ENCODE results near the gene MRFAP1L1. TPM values are rescaled to one million over a fixed set of nuclear protein-coding genes. Genes with fewer than 3 reads are reported as not detected.
"Not testable (repeated sequence)": the region's sequence is repeated elsewhere in the genome, so short reads cannot be mapped to it uniquely, and the experiment has no call there.

Gene MRFAP1L1
- total RNA-seq, 1 experiment from 2014 or later, result 41.6 TPM

GRCh38 chr4:6734165-6734786 is 24.6 kb upstream of the MRFAP1L1 start:
- DNase-seq (ENCODE audit: low spot score), result no peak

GRCh38 chr4:6733358-6734164 is 23.9 kb upstream of the MRFAP1L1 start:
- no peak for DNase-seq (ENCODE audit: low spot score)

- DNase-seq (ENCODE audit: low spot score), result peak; percentile 68
Measured at GRCh38 chr4:6732441-6733357, 23.0 kb upstream of the MRFAP1L1 start.

GRCh38 chr4:6731780-6732179 is 22.1 kb upstream of the MRFAP1L1 start:
- DNase-seq (ENCODE audit: low spot score), result no peak

GRCh38 chr4:6731318-6731675 is 21.6 kb upstream of the MRFAP1L1 start:
- DNase-seq (ENCODE audit: low spot score), result no peak

GRCh38 chr4:6730603-6731317 is 21.1 kb upstream of the MRFAP1L1 start:
- DNase-seq (ENCODE audit: low spot score), result no peak

- no peak for DNase-seq (ENCODE audit: low spot score)
Measured at GRCh38 chr4:6728320-6729029, 18.8 kb upstream of the MRFAP1L1 start.

- DNase-seq (ENCODE audit: low spot score), result no peak
Measured at GRCh38 chr4:6727943-6728250, 18.2 kb upstream of the MRFAP1L1 start.

GRCh38 chr4:6727081-6727942 is 17.6 kb upstream of the MRFAP1L1 start:
- DNase-seq (ENCODE audit: low spot score), result no peak

GRCh38 chr4:6725427-6725961 is 15.8 kb upstream of the MRFAP1L1 start:
- not testable (repeated sequence) for DNase-seq (ENCODE audit: low spot score)

GRCh38 chr4:6724421-6725111 is 14.9 kb upstream of the MRFAP1L1 start:
- no peak for DNase-seq (ENCODE audit: low spot score)

- no peak for DNase-seq (ENCODE audit: low spot score)
Measured at GRCh38 chr4:6723851-6724250, 14.2 kb upstream of the MRFAP1L1 start.

- DNase-seq (ENCODE audit: low spot score), result no peak
Measured at GRCh38 chr4:6722891-6723290, 13.2 kb upstream of the MRFAP1L1 start.

- no peak for DNase-seq (ENCODE audit: low spot score)
Measured at GRCh38 chr4:6721121-6721520, 11.5 kb upstream of the MRFAP1L1 start.

- DNase-seq (ENCODE audit: low spot score), result peak; percentile 89
Measured at GRCh38 chr4:6720202-6720699, 10.6 kb upstream of the MRFAP1L1 start.

- no peak for DNase-seq (ENCODE audit: low spot score)
Measured at GRCh38 chr4:6719611-6720179, 10.0 kb upstream of the MRFAP1L1 start.

GRCh38 chr4:6718932-6719610 is 9.4 kb upstream of the MRFAP1L1 start:
- no peak for DNase-seq (ENCODE audit: low spot score)
